ENCODE measurements around the gene FABP1.

- TF ChIP-seq CTCF (IDR thresholded peaks at IDR 0.05) (no peak), POLR2A (IDR thresholded peaks at IDR 0.05) (no peak)
Measured at GRCh38 chr2:88078643-88079172, 49.2 kb downstream of the FABP1 start.
